ENCODE measurements around the gene HFE. TPM values are rescaled to one million over a fixed set of nuclear protein-coding genes. Genes with fewer than 3 reads are reported as not detected.

The HFE gene
- total and polyA plus RNA-seq, 2 of the 13 experiments (the other 11 are each of a cell fraction or from before 2014, with no cell fraction given), result 3.7 to 6.3 TPM

DNA sequence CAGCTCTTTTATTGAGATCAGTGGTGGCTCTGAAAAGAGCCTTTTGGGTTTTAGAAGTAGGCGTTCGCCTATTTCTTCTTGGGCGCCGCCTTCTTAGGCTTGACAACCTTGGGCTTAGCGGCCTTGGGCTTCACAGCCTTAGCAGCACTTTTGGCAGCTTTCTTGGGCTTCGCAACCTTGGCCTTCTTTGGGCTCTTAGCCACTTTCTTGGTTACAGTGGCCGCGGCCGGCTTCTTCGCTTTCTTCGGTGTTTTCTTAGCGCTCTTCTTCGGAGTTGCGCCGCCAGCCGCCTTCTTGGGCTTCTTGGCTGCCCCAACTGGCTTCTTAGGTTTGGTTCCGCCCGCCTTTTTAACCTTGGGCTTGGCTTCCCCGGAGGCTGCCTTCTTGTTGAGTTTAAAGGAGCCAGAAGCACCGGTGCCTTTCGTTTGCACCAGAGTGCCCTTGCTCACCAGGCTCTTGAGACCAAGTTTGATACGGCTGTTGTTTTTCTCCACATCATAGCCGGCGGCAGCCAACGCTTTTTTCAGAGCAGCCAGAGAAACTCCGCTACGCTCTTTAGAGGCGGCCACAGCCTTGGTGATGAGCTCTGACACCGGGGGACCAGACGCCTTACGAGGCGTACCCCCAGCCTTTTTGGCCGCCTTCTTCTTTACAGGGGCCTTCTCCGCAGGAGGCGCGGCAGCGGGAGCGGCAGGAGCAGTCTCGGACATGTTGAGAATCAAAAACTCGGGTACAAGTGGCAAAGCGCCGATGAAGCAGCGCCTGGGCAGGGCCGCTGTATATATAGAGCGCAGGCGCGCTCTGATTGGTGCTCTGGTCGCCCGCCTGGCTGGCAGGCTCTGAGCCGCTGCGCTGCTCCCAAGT, 31.3 kb upstream of the HFE start (continued):
- TF ChIP-seq FOXO1 (CRISPR knock-in tag; IDR thresholded peaks at IDR 0.05), result peak; percentile 20; the same call in 1 of the 2 replicates
- TF ChIP-seq, protein P1, sequence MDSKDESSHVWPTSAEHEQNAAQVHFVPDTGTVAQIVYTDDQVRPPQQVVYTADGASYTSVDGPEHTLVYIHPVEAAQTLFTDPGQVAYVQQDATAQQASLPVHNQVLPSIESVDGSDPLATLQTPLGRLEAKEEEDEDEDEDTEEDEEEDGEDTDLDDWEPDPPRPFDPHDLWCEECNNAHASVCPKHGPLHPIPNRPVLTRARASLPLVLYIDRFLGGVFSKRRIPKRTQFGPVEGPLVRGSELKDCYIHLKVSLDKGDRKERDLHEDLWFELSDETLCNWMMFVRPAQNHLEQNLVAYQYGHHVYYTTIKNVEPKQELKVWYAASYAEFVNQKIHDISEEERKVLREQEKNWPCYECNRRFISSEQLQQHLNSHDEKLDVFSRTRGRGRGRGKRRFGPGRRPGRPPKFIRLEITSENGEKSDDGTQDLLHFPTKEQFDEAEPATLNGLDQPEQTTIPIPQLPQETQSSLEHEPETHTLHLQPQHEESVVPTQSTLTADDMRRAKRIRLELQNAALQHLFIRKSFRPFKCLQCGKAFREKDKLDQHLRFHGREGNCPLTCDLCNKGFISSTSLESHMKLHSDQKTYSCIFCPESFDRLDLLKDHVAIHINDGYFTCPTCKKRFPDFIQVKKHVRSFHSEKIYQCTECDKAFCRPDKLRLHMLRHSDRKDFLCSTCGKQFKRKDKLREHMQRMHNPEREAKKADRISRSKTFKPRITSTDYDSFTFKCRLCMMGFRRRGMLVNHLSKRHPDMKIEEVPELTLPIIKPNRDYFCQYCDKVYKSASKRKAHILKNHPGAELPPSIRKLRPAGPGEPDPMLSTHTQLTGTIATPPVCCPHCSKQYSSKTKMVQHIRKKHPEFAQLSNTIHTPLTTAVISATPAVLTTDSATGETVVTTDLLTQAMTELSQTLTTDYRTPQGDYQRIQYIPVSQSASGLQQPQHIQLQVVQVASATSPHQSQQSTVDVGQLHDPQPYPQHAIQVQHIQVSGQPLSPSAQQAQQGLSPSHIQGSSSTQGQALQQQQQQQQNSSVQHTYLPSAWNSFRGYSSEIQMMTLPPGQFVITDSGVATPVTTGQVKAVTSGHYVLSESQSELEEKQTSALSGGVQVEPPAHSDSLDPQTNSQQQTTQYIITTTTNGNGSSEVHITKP (CRISPR knock-in tag; IDR thresholded peaks at IDR 0.05; ENCODE audit: low read depth), result no peak
- peak; percentile 81 for TF ChIP-seq ZFX (CRISPR knock-in tag; IDR thresholded peaks at IDR 0.05; ENCODE audit: low read depth)
- no peak for TF ChIP-seq ZNF230 (CRISPR knock-in tag; IDR thresholded peaks at IDR 0.05)
- TF ChIP-seq TBX3 (IDR thresholded peaks at IDR 0.05; ENCODE audit: borderline replicate concordance), result no peak
- peak; percentile 91; the same call in 1 of the 2 replicates for TF ChIP-seq ZNF33B (CRISPR knock-in tag; IDR thresholded peaks at IDR 0.05)
- peak; percentile 97 for TF ChIP-seq NFKB2 (CRISPR knock-in tag; IDR thresholded peaks at IDR 0.05; ENCODE audit: borderline replicate concordance)
- 0 out of 2 replicates have a peak, but pooled peaks have one; percentile 24 for TF ChIP-seq KLF11 (CRISPR knock-in tag; IDR thresholded peaks at IDR 0.05)
- TF ChIP-seq NFIC (IDR thresholded peaks at IDR 0.05; ENCODE audit: low read length), result peak; percentile 86
- TF ChIP-seq, protein P2, sequence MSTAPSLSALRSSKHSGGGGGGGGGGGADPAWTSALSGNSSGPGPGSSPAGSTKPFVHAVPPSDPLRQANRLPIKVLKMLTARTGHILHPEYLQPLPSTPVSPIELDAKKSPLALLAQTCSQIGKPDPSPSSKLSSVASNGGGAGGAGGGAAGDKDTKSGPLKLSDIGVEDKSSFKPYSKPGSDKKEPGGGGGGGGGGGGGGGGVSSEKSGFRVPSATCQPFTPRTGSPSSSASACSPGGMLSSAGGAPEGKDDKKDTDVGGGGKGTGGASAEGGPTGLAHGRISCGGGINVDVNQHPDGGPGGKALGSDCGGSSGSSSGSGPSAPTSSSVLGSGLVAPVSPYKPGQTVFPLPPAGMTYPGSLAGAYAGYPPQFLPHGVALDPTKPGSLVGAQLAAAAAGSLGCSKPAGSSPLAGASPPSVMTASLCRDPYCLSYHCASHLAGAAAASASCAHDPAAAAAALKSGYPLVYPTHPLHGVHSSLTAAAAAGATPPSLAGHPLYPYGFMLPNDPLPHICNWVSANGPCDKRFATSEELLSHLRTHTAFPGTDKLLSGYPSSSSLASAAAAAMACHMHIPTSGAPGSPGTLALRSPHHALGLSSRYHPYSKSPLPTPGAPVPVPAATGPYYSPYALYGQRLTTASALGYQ (CRISPR knock-in tag; IDR thresholded peaks at IDR 0.05), result peak; percentile 85
- no peak for TF ChIP-seq ZNF382 (CRISPR knock-in tag; IDR thresholded peaks at IDR 0.05; ENCODE audit: borderline replicate concordance)
- TF ChIP-seq, protein P3, sequence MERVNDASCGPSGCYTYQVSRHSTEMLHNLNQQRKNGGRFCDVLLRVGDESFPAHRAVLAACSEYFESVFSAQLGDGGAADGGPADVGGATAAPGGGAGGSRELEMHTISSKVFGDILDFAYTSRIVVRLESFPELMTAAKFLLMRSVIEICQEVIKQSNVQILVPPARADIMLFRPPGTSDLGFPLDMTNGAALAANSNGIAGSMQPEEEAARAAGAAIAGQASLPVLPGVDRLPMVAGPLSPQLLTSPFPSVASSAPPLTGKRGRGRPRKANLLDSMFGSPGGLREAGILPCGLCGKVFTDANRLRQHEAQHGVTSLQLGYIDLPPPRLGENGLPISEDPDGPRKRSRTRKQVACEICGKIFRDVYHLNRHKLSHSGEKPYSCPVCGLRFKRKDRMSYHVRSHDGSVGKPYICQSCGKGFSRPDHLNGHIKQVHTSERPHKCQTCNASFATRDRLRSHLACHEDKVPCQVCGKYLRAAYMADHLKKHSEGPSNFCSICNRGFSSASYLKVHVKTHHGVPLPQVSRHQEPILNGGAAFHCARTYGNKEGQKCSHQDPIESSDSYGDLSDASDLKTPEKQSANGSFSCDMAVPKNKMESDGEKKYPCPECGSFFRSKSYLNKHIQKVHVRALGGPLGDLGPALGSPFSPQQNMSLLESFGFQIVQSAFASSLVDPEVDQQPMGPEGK (CRISPR knock-in tag; IDR thresholded peaks at IDR 0.05), result no peak; the same call in 1 of the 2 replicates
- TF ChIP-seq NFYC (CRISPR knock-in tag; IDR thresholded peaks at IDR 0.05), result peak; percentile 84
- TF ChIP-seq, protein P4, sequence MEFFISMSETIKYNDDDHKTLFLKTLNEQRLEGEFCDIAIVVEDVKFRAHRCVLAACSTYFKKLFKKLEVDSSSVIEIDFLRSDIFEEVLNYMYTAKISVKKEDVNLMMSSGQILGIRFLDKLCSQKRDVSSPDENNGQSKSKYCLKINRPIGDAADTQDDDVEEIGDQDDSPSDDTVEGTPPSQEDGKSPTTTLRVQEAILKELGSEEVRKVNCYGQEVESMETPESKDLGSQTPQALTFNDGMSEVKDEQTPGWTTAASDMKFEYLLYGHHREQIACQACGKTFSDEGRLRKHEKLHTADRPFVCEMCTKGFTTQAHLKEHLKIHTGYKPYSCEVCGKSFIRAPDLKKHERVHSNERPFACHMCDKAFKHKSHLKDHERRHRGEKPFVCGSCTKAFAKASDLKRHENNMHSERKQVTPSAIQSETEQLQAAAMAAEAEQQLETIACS (CRISPR knock-in tag; IDR thresholded peaks at IDR 0.05), result no peak
- no peak; the same call in 1 of the 2 replicates for TF ChIP-seq ZNF775 (CRISPR knock-in tag; IDR thresholded peaks at IDR 0.05; ENCODE audit: borderline replicate concordance)
- no peak for TF ChIP-seq SP1 (IDR thresholded peaks at IDR 0.05)
- peak; percentile 58 for TF ChIP-seq SP1 (CRISPR knock-in tag; IDR thresholded peaks at IDR 0.05)
- no peak for TF ChIP-seq ZBTB8A (CRISPR knock-in tag; IDR thresholded peaks at IDR 0.05; ENCODE audit: borderline replicate concordance, low read depth)
- TF ChIP-seq CAMTA2 (CRISPR knock-in tag; IDR thresholded peaks at IDR 0.05; ENCODE audit: borderline replicate concordance), result no peak
- TF ChIP-seq RELA (CRISPR knock-in tag; IDR thresholded peaks at IDR 0.05), result no peak; the same call in 1 of the 2 replicates
